Parathyroid adenoma (tissue), 2 donors: ENCODE measurements around the gene RPS6KA4.

Experiments
- H2AFZ ChIP-seq: fragments of 300-600 bp; sonication (generic); one replicate; pipeline ENCODE4 v1.7.0; 2017; ENCODE audit warnings: antibody characterized with exemption, mild to moderate bottlenecking
- H3K27ac ChIP-seq: fragments of 300-600 bp; sonication (generic); one replicate; pipeline ENCODE4 v1.7.0; 2017
- H3K27me3 ChIP-seq: fragments of 300-600 bp; sonication (generic); one replicate; pipeline ENCODE4 v1.7.0; 2017; ENCODE audit warnings: low read length; ENCODE audit not compliant: control insufficient read depth, insufficient read depth
- H3K36me3 ChIP-seq: fragments of 300-600 bp; sonication (generic); one replicate; pipeline ENCODE4 v1.7.0; 2017; ENCODE audit warnings: low read length; ENCODE audit not compliant: control insufficient read depth, insufficient read depth
- H3K4me1 ChIP-seq: fragments of 300-600 bp; sonication (generic); one replicate; pipeline ENCODE4 v1.7.0; 2017; ENCODE audit warnings: control low read depth
- H3K4me2 ChIP-seq: fragments of 300-600 bp; sonication (generic); one replicate; pipeline ENCODE4 v1.7.0; 2017; ENCODE audit warnings: low read length
- H3K4me3 ChIP-seq: fragments of 300-600 bp; sonication (generic); one replicate; pipeline ENCODE4 v1.7.0; 2017; ENCODE audit warnings: low read depth, low read length
- H3K79me2 ChIP-seq: fragments of 300-600 bp; sonication (generic); one replicate; pipeline ENCODE4 v1.7.0; 2017; ENCODE audit warnings: control low read depth
- H3K9ac ChIP-seq: fragments of 300-600 bp; sonication (generic); one replicate; pipeline ENCODE4 v1.7.0; 2017; ENCODE audit warnings: mild to moderate bottlenecking
- H3K9me3 ChIP-seq: fragments of 300-600 bp; sonication (generic); one replicate; pipeline ENCODE4 v1.7.0; 2017; ENCODE audit warnings: low read length; ENCODE audit not compliant: control insufficient read depth
- TF ChIP-seq, protein P1 (sequence below): fragments of 300-600 bp; sonication (generic); IDR thresholded peaks from one replicate; pipeline ENCODE4 v1.7.0; 2017; ENCODE audit warnings: antibody characterized with exemption, mild to moderate bottlenecking
- donor health status: primary hyperparathyroidism.

RPS6KA4 gene

DNA sequence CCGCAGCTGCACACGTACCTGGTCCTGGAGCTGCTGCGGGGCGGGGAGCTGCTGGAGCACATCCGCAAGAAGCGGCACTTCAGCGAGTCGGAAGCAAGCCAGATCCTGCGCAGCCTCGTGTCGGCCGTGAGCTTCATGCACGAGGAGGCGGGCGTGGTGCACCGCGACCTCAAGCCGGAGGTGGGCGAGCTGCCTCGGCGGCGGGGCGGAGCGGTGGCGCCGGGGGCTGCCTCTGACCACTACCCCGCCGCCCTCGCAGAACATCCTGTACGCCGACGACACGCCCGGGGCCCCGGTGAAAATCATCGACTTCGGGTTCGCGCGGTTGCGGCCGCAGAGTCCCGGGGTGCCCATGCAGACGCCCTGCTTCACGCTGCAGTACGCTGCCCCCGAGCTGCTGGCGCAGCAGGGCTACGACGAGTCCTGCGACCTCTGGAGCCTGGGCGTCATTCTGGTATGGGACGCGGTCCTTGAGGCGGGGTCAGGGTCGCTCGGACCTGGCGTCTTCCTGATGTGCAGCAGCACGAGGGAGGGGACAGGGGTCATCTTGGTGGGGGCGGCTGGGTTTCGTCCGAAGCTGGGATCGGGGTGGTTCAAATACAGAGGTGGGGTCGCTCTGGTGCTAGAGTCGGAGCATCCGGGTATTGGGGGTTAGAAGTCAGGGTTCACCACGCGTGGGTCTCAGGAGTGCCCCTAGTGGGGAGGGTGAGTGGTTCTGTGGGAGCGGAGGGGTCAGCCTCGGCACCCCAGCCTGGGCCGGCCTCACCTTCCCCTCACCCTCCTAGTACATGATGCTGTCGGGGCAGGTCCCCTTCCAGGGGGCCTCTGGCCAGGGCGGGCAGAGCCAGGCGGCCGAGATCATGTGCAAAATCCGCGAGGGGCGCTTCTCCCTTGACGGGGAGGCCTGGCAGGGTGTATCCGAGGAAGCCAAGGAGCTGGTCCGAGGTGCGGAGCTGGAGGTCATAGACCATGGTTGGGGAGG lies 10.8 kb downstream of the RPS6KA4 start:
- Histone ChIP-seq H3K4me2 (no peak overlapping the region), H3K4me1 (no peaks in the 10 kb centered on the region), H2AFZ (no peak overlapping the region), H3K27me3 (no peaks in the 10 kb centered on the region), H3K36me3 (no peaks in the 10 kb centered on the region), H3K9ac (no peak overlapping the region), H3K27ac (no peak overlapping the region), H3K9me3 (no peaks in the 10 kb centered on the region), H3K4me3 (no peak overlapping the region), H3K79me2 (no peaks in the 10 kb centered on the region)
- TF ChIP-seq, protein P1, sequence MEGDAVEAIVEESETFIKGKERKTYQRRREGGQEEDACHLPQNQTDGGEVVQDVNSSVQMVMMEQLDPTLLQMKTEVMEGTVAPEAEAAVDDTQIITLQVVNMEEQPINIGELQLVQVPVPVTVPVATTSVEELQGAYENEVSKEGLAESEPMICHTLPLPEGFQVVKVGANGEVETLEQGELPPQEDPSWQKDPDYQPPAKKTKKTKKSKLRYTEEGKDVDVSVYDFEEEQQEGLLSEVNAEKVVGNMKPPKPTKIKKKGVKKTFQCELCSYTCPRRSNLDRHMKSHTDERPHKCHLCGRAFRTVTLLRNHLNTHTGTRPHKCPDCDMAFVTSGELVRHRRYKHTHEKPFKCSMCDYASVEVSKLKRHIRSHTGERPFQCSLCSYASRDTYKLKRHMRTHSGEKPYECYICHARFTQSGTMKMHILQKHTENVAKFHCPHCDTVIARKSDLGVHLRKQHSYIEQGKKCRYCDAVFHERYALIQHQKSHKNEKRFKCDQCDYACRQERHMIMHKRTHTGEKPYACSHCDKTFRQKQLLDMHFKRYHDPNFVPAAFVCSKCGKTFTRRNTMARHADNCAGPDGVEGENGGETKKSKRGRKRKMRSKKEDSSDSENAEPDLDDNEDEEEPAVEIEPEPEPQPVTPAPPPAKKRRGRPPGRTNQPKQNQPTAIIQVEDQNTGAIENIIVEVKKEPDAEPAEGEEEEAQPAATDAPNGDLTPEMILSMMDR, result no peak

DNA sequence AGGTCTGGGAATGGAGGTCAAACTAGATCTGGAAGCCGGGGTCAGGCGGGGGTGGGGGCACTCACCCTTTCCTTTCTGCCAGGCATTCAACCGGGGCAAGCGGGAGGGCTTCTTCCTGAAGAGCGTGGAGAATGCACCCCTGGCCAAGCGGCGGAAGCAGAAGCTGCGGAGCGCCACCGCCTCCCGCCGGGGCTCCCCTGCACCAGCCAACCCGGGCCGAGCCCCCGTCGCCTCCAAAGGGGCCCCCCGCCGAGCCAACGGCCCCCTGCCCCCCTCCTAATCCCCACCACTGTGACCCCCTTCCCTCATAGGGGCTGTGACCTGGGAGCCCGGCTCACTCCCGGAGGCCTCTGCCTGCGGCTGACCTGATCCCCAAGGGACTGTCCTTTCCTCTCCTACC lies 12.2 kb downstream of the RPS6KA4 start:
- no peak overlapping the region for H3K9ac ChIP-seq
- no peaks in the 10 kb centered on the region for H3K27me3 ChIP-seq
- H3K4me3 ChIP-seq, result no peak overlapping the region
- H3K4me2 ChIP-seq, result no peak overlapping the region
- no peak overlapping the region for H2AFZ ChIP-seq
- H3K4me1 ChIP-seq, result no peaks in the 10 kb centered on the region
- no peaks in the 10 kb centered on the region for H3K79me2 ChIP-seq
- no peaks in the 10 kb centered on the region for H3K9me3 ChIP-seq
- H3K27ac ChIP-seq, result no peak overlapping the region
- no peaks in the 10 kb centered on the region for H3K36me3 ChIP-seq
- TF ChIP-seq, protein P1, result no peak

DNA sequence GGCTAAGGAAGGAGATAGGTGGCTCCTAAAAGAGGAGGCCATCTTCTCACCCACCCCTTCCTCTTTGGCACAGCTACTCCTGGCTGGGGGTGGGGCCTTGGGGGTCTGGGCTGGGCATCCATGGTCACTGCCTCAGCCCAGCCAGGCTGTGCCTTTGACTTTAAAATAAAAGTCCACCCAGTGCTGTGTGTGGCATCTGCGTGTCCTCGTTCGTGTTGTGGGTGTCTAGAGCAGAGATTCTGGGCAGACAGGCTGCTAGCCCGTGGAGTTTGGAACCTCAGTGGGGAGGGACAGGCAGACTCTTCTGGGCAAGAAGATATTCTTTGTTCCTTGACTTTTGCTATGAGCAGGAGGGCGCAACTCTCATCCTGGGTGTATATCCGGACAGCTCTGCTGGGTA lies 13.1 kb downstream of the RPS6KA4 start:
- Histone ChIP-seq H3K27ac (no peak overlapping the region), H3K4me3 (no peak overlapping the region), H3K27me3 (no peaks in the 10 kb centered on the region), H3K79me2 (no peaks in the 10 kb centered on the region), H3K4me2 (no peak overlapping the region), H3K9ac (no peak overlapping the region), H3K36me3 (no peaks in the 10 kb centered on the region), H2AFZ (no peak overlapping the region), H3K4me1 (no peaks in the 10 kb centered on the region), H3K9me3 (no peaks in the 10 kb centered on the region)
- TF ChIP-seq, protein P1, result no peak

DNA sequence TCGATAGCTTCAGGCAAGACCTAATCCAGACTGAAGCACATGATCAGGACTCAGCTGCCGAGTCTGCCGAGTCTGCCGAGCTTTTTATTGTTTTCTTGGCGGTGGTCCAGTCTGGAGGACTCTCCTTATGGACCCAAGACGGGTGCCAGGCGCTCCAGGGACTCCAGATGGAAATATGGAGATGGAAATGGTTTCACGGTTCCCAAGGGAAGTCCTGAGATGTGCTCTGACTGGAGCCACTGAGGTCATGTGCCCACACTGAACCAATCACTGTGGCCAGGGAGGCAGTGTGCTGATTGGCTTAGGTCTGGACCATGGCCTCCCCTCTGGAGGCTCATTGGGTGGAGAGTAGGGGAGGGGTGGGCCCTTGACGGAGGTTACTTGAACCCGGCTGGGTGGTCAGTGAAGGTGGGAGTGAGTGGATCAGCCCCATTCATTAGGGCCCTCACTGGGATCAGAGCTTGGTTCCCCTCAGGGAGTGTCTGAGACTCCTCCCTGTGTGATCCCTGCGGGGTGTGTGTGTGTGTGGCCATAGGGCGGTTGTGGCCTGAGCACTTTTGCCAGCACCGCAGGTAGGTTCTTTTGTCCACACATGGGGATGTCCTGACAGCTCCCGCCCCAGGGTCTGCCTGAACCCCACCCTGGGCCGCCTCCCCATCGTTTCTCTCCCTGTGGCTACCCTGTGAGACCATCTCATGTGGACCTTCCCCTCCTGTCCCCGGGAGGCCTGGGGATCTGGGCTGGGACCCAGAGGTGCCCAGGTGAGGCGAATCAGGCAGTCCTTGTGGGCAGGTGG lies 14.0 kb downstream of the RPS6KA4 start:
- Histone ChIP-seq H3K4me1 (no peaks in the 10 kb centered on the region), H3K4me2 (no peak overlapping the region), H3K9me3 (no peaks in the 10 kb centered on the region), H3K36me3 (no peaks in the 10 kb centered on the region), H2AFZ (no peak overlapping the region), H3K27ac (no peak overlapping the region), H3K79me2 (no peaks in the 10 kb centered on the region), H3K9ac (no peak overlapping the region), H3K27me3 (no peaks in the 10 kb centered on the region), H3K4me3 (no peak overlapping the region)
- TF ChIP-seq, protein P1, result no peak
